H1 (cell line): ENCODE data around the gene ANO2. TPM values are rescaled to one million over a fixed set of nuclear protein-coding genes. Genes with fewer than 3 reads are reported as not detected.

Source experiments
- CTCF ChIA-PET: fragments of 300-600 bp; sonication (Branson Sonifier 250); formaldehyde crosslinking; loops from one replicate; lab custom pipeline; 2021; ENCODE audit not compliant: partially characterized antibody; lab: Charles Lee
- POLR2A ChIA-PET: fragments of 300-600 bp; sonication (Branson Sonifier 250); formaldehyde crosslinking; loops from one replicate; lab custom pipeline; 2021; ENCODE audit warnings: inconsistent platforms; ENCODE audit not compliant: partially characterized antibody; lab: Charles Lee
- DNase-seq, 2 experiments: peaks; one replicate each; pipeline versions ENCODE4 v3.0.0 to v3.0.0-alpha.2; 2010 to 2022; ENCODE audit warnings: low spot score in 2 of 2, low read depth in 1 of 2, mixed read lengths in 1 of 2
- FAIRE-seq: peaks from 2 replicates; lab custom pipeline; 2011; peaks lifted over from hg19 to GRCh38; lab: Jason Lieb, UNC
- H2AFZ ChIP-seq: 2 replicates; pipeline ENCODE4 v1.8.1; 2012; ENCODE audit warnings: low read length, inconsistent platforms
- H2AK5ac ChIP-seq: 2 replicates; pipeline ENCODE4 v1.6.1; 2013; ENCODE audit warnings: low read depth, low read length
- H2BK120ac ChIP-seq: replicated peaks from 2 replicates; pipeline ENCODE3; 2013; ENCODE audit warnings: low read depth, low read length, inconsistent platforms
- H2BK12ac ChIP-seq: 2 replicates; pipeline ENCODE4 v1.6.1; 2013; ENCODE audit warnings: low read depth, low read length
- H2BK15ac ChIP-seq: 2 replicates; pipeline ENCODE4 v1.6.1; 2013; ENCODE audit warnings: low read length
- H2BK20ac ChIP-seq: 2 replicates; pipeline ENCODE4 v1.6.1; 2013; ENCODE audit warnings: low read length
- H2BK5ac ChIP-seq: 2 replicates; pipeline ENCODE4 v1.6.1; 2013; ENCODE audit warnings: low read depth, low read length
- H3K14ac ChIP-seq: 2 replicates; pipeline ENCODE4 v1.6.1; 2013; ENCODE audit warnings: inconsistent platforms; ENCODE audit not compliant: insufficient read length
- H3K18ac ChIP-seq: 2 replicates; pipeline ENCODE4 v1.6.1; 2013; ENCODE audit warnings: low read length; ENCODE audit errors: extremely low read depth
- H3K23ac ChIP-seq: 2 replicates; pipeline ENCODE4 v1.6.1; 2013; ENCODE audit warnings: inconsistent platforms; ENCODE audit not compliant: insufficient read length
- H3K23me2 ChIP-seq: 2 replicates; pipeline ENCODE4 v1.6.1; 2013; ENCODE audit warnings: low read depth, low read length
- H3K27ac ChIP-seq: 2 replicates; pipeline ENCODE4 v1.6.1; 2011; ENCODE audit warnings: low read depth, low read length, inconsistent platforms
- H3K27me3 ChIP-seq, 4 experiments: replicated peaks in 1 of 4; 1 replicate in 1 of 4; 2 replicates in 3 of 4; pipeline versions ENCODE4 v1.6.1 to v1.8.1; 2011 to 2013; ENCODE audit warnings: low read length in 3 of 4, mild to moderate bottlenecking in 3 of 4, inconsistent platforms in 2 of 4, mixed read lengths in 2 of 4, moderate library complexity in 1 of 4; ENCODE audit not compliant: control insufficient read depth in 3 of 4, insufficient read depth in 3 of 4; ENCODE audit errors: extremely low read depth in 1 of 4
- H3K36me3 ChIP-seq, 4 experiments: 2 replicates each; pipeline versions ENCODE4 v1.6.1 to v1.8.1; 2011 to 2013; ENCODE audit warnings: mild to moderate bottlenecking in 4 of 4, low read length in 3 of 4, moderate library complexity in 2 of 4, control low read depth in 1 of 4, inconsistent platforms in 1 of 4; ENCODE audit not compliant: insufficient read depth in 4 of 4, control insufficient read depth in 2 of 4
- H3K4ac ChIP-seq: replicated peaks from 2 replicates; pipeline ENCODE3; 2013; ENCODE audit warnings: low read length, low read depth, mixed read lengths, inconsistent platforms; ENCODE audit not compliant: insufficient read length
- H3K4me1 ChIP-seq, 4 experiments: replicated peaks in 1 of 4; 1 replicate in 1 of 4; 2 replicates in 3 of 4; pipeline versions ENCODE4 v1.6.1 to v1.8.1; 2011 to 2013; ENCODE audit warnings: low read length in 3 of 4, inconsistent platforms in 2 of 4, mixed read lengths in 1 of 4; ENCODE audit not compliant: insufficient read depth in 4 of 4, control insufficient read depth in 3 of 4
- H3K4me2 ChIP-seq, 2 experiments: 2 replicates each; pipeline versions ENCODE4 v1.6.1 to v1.8.1; 2011 to 2013; ENCODE audit warnings: low read depth in 2 of 2, low read length in 2 of 2, control low read depth in 1 of 2, inconsistent platforms in 1 of 2, mild to moderate bottlenecking in 1 of 2; ENCODE audit not compliant: insufficient read depth in 1 of 2
- H3K4me3 ChIP-seq, 4 experiments: fragments of 200-600, 300-600 bp in 1 of 4; sonication (generic), shearing (Covaris generic), sonication (Bioruptor Twin) in 1 of 4; 2 replicates each; pipeline versions ENCODE4 v1.5.1 to v1.8.1; 2011 to 2016; ENCODE audit warnings: low read length in 4 of 4, low read depth in 3 of 4, control low read depth in 2 of 4, inconsistent platforms in 2 of 4, mild to moderate bottlenecking in 2 of 4, mixed read lengths in 1 of 4, moderate library complexity in 1 of 4; ENCODE audit not compliant: insufficient read depth in 2 of 4; ENCODE audit errors: extremely low read depth in 1 of 4
- H3K56ac ChIP-seq: replicated peaks from 2 replicates; pipeline ENCODE3; 2013; ENCODE audit warnings: low read depth, mild to moderate bottlenecking, mixed read lengths, low read length, inconsistent platforms; ENCODE audit not compliant: insufficient read length
- H3K79me1 ChIP-seq: 2 replicates; pipeline ENCODE4 v1.6.1; 2013; ENCODE audit warnings: low read depth, low read length, control low read depth
- H3K79me2 ChIP-seq, 2 experiments: 2 replicates each; pipeline versions ENCODE4 v1.6.1 to v1.8.1; 2012 to 2013; ENCODE audit warnings: low read length in 2 of 2, mild to moderate bottlenecking in 2 of 2, inconsistent platforms in 1 of 2; ENCODE audit not compliant: insufficient read depth in 2 of 2, control insufficient read depth in 1 of 2
- H3K9ac ChIP-seq, 4 experiments: replicated peaks in 1 of 4; 1 replicate in 1 of 4; 2 replicates in 3 of 4; pipeline versions ENCODE4 v1.6.1 to v1.8.1; 2011 to 2013; ENCODE audit warnings: low read depth in 3 of 4, low read length in 3 of 4, control low read depth in 2 of 4, mild to moderate bottlenecking in 2 of 4, moderate library complexity in 2 of 4, inconsistent platforms in 1 of 4; ENCODE audit errors: extremely low read depth in 1 of 4
- H3K9me3 ChIP-seq, 2 experiments: 2 replicates each; pipeline versions ENCODE4 v1.6.1 to v1.8.1; 2012 to 2013; ENCODE audit warnings: mild to moderate bottlenecking in 2 of 2, moderate library complexity in 2 of 2, control low read depth in 1 of 2, inconsistent platforms in 1 of 2, low read depth in 1 of 2, low read length in 1 of 2, mixed read lengths in 1 of 2; ENCODE audit not compliant: insufficient read depth in 2 of 2
- H4K20me1 ChIP-seq, 2 experiments: replicated peaks in 1 of 2; 2 replicates each; pipeline versions ENCODE3 to v1.8.1; 2011 to 2013; ENCODE audit warnings: inconsistent platforms in 2 of 2, low read length in 2 of 2, mild to moderate bottlenecking in 1 of 2; ENCODE audit not compliant: insufficient read depth in 2 of 2, control insufficient read depth in 1 of 2
- H4K5ac ChIP-seq: 2 replicates; pipeline ENCODE4 v1.6.1; 2013; ENCODE audit warnings: low read length, low read depth, mixed read lengths, inconsistent platforms; ENCODE audit not compliant: insufficient read length
- H4K8ac ChIP-seq: 2 replicates; pipeline ENCODE4 v1.8.0; 2013; ENCODE audit warnings: mild to moderate bottlenecking, moderate library complexity, low read length, inconsistent platforms; ENCODE audit not compliant: insufficient read depth; ENCODE audit errors: extremely low read depth
- H4K91ac ChIP-seq: replicated peaks from 2 replicates; pipeline ENCODE3; 2013; ENCODE audit warnings: low read length, mixed read lengths, inconsistent platforms; ENCODE audit not compliant: insufficient read length
- BACH1 ChIP-seq: IDR thresholded peaks from 2 replicates; pipeline ENCODE4 v1.6.1; 2012; ENCODE audit warnings: low read length, improper control_type of control experiment
- CREB1 ChIP-seq: IDR thresholded peaks from 2 replicates; pipeline ENCODE4 v1.6.1; 2012; ENCODE audit warnings: inconsistent platforms
- HDAC2 ChIP-seq, 2 experiments: fragments of 300-600 bp in 1 of 2; sonication (generic) in 1 of 2; IDR thresholded peaks; 2 replicates each; pipeline ENCODE4 v1.6.1; 2011 to 2012; ENCODE audit warnings: low read depth in 2 of 2, low read length in 2 of 2, mild to moderate bottlenecking in 2 of 2, moderate library complexity in 2 of 2, borderline replicate concordance in 1 of 2, inconsistent platforms in 1 of 2
- KDM5A ChIP-seq: fragments of 200-600 bp; IDR thresholded peaks from 2 replicates; pipeline ENCODE4 v1.7.1; 2012; ENCODE audit warnings: mild to moderate bottlenecking, low read length, inconsistent platforms, mixed read lengths
- NANOG ChIP-seq: IDR thresholded peaks from 2 replicates; pipeline ENCODE4 v1.6.1; 2011; ENCODE audit warnings: low read length, low read depth, mild to moderate bottlenecking, inconsistent platforms; ENCODE audit not compliant: insufficient read depth, poor library complexity, severe bottlenecking
- PHF8 ChIP-seq: fragments of 200-600 bp; sonication (generic); conservative IDR thresholded peaks from 2 replicates; pipeline ENCODE4 v1.7.1; 2012; ENCODE audit warnings: low read depth, mild to moderate bottlenecking, inconsistent platforms, low read length, moderate library complexity
- RFX5 ChIP-seq: IDR thresholded peaks from 2 replicates; pipeline ENCODE4 v1.6.1; 2011; ENCODE audit warnings: low read depth, low read length, improper control_type of control experiment, borderline replicate concordance
- SIX5 ChIP-seq: IDR thresholded peaks from 2 replicates; pipeline ENCODE4 v1.6.1; 2011; ENCODE audit warnings: mild to moderate bottlenecking, low read depth, low read length
- SUZ12 ChIP-seq: fragments of 200-600 bp; sonication (generic); IDR thresholded peaks from 2 replicates; pipeline ENCODE4 v1.6.1; 2012; ENCODE audit warnings: mild to moderate bottlenecking, inconsistent platforms, low read length, moderate library complexity, mixed read lengths
- TEAD4 ChIP-seq: IDR thresholded peaks from 2 replicates; pipeline ENCODE4 v1.6.1; 2012; ENCODE audit warnings: low read depth, low read length, inconsistent platforms, mixed read lengths
- USF2 ChIP-seq: IDR thresholded peaks from 2 replicates; pipeline ENCODE4 v1.6.1; 2011; ENCODE audit warnings: low read length, improper control_type of control experiment
- WGBS, 2 experiments: shearing (Covaris generic) in 1 of 2; methylation state at CpG; one replicate each; pipeline versions ENCODE4 v1.1.6 to v1.1.7; 2013 to 2015; ENCODE audit warnings: low lambda C conversion rate in 2 of 2, mixed read lengths in 2 of 2, inconsistent platforms in 1 of 2, low coverage in 1 of 2, missing lambda C conversion rate in 1 of 2; ENCODE audit not compliant: insufficient replicate concordance in 2 of 2, insufficient coverage in 1 of 2, insufficient read length in 1 of 2; ENCODE audit errors: extremely low coverage in 1 of 2, missing lambda C conversion rate in 1 of 2; 5-methylcytosine and 5-hydroxymethylcytosine counted together
- polyA plus RNA-seq, 7 experiments: library from polyadenylated mRNA; depleted of rRNA in 3 of 7; stranded (reverse) in 5 of 7; unstranded in 2 of 7; fragments of >200 nt in 5 of 7; fragments of 200-250 nt in 2 of 7; gene quantifications; 1 replicate in 5 of 7; 2 replicates in 1 of 7; 4 replicates in 1 of 7; pipeline versions ENCODE4 v1.2.1 to v1.2.3, GENCODE V29; 2011 to 2013; ENCODE audit warnings: missing spikeins in 2 of 7, mixed read lengths in 2 of 7
- total RNA-seq: library from RNA; stranded (reverse); fragmentation: NEBNext Ultra II Directional; extraction: Animal tissue kit (Norgen Biotek cat#: 25700); gene quantifications from 2 replicates; pipeline ENCODE4 v1.2.1, GENCODE V29; 2021

The ANO2 gene
- total and polyA plus RNA-seq, 2 of the 8 experiments (the other 6 are each of a cell fraction or from before 2014, with no cell fraction given) = 1.9 to 5.5 TPM

- H3K23me2 ChIP-seq = no peaks in the 10 kb centered on the region; the same call in 1 of the 2 replicates
- H3K4me1 ChIP-seq = peaks cover 0 to 2% (median 0%) of the 10 kb centered on the region in 4 experiments; a peak in 1 of 7 replicates
- H4K91ac ChIP-seq = no peak overlapping the region
- no peak overlapping the region for H3K56ac ChIP-seq
- no peak overlapping the region for H2BK120ac ChIP-seq
- CTCF ChIA-PET = interaction anchor here (1.6 to 3.9 kb wide), 2 partner anchors 16 to 56 kb away, joined by 6 to 29 read pairs; no protein-coding TSS in a partner anchor
- H3K4ac ChIP-seq = no peak overlapping the region
- H2BK20ac ChIP-seq = no peak overlapping the region
- no peaks in the 10 kb centered on the region for H3K79me2 ChIP-seq
- TF ChIP-seq HDAC2 (IDR thresholded peaks at IDR 0.05; ENCODE audit: borderline replicate concordance in 1 of 2, low read depth in 2 of 2, low read length in 2 of 2) = no peak
- TF ChIP-seq RFX5 = no peak
- TF ChIP-seq KDM5A = no peak
- TF ChIP-seq TEAD4 = no peak
- no peak for TF ChIP-seq SIX5
- no peak for TF ChIP-seq NANOG
- no peak for TF ChIP-seq BACH1
- no peak for TF ChIP-seq CREB1
- no peak for TF ChIP-seq SUZ12
- no peak for TF ChIP-seq PHF8
- no peak for TF ChIP-seq USF2
- TF ChIP-seq, all 59 proteins: peak for 0
- no peak for FAIRE-seq
- Histone ChIP-seq H3K9ac (no peak overlapping the region), H2BK5ac (no peak overlapping the region), H3K14ac (no peak overlapping the region), H2BK12ac (no peak overlapping the region), H4K8ac (no peak overlapping the region), H2AK5ac (no peak overlapping the region), H3K23ac (no peak overlapping the region), H3K9me3 (no peaks in the 10 kb centered on the region), H3K36me3 (no peaks in the 10 kb centered on the region), H3K4me3 (no peak overlapping the region), H3K18ac (no peak overlapping the region), H2BK15ac (no peak overlapping the region), H3K79me1 (no peaks in the 10 kb centered on the region), H2AFZ (no peak overlapping the region), H4K20me1 (no peaks in the 10 kb centered on the region), H3K27ac (no peak overlapping the region), H3K27me3 (no peaks in the 10 kb centered on the region), H3K4me2 (no peak overlapping the region), H4K5ac (no peak overlapping the region)
- DNase-seq = no peak
- POLR2A ChIA-PET = interaction anchor here (0.8 kb wide), 1 partner anchor 9 kb away, joined by 3 read pairs; no protein-coding TSS in a partner anchor
- 81% methylated on average over 4 of the region's 4 CpGs; no CpG with 5 or more reads in 1 of the 2 experiments for WGBS, 2 experiments
Measured at GRCh38 chr12:5982106-5982505, 37.0 kb upstream of the ANO2 start.
